OCI-LY7 (cell line): ENCODE data around the gene NCKAP5. TPM values are rescaled to one million over a fixed set of nuclear protein-coding genes. Genes with fewer than 3 reads are reported as not detected.

ENCODE experiments used
- BruUV-seq: library from RNA; stranded (reverse); fragments of 400-500 nt; replicated peaks from 2 replicates; lab custom pipeline; 2021; lab: Mats Ljungman, UMichigan
- CTCF ChIA-PET: fragments of 300-600 bp; sonication (Branson Sonifier 250); formaldehyde crosslinking; loops from one replicate; lab custom pipeline; 2022; ENCODE audit warnings: antibody characterized with exemption; ENCODE audit not compliant: unreplicated experiment; lab: Charles Lee
- POLR2A ChIA-PET: fragments of 300-600 bp; sonication (Branson Sonifier 250); formaldehyde crosslinking; loops from one replicate; lab custom pipeline; 2022; ENCODE audit warnings: antibody characterized with exemption; lab: Charles Lee
- DNase-seq: peaks from one replicate; pipeline ENCODE4 v3.0.0-alpha.2; 2015; ENCODE audit warnings: low spot score
- H2AFZ ChIP-seq: fragments of 200-600 bp; sonication (generic), shearing (Covaris generic); 2 replicates; pipeline ENCODE4 v1.6.1; 2014; ENCODE audit warnings: mild to moderate bottlenecking, antibody characterized with exemption, low read length, moderate library complexity
- H3K27ac ChIP-seq: fragments of 200-600 bp; sonication (generic); 2 replicates; pipeline ENCODE4 v1.5.1; 2014; ENCODE audit warnings: mixed run types, low read depth, mild to moderate bottlenecking, moderate library complexity, low read length, inconsistent platforms; ENCODE audit not compliant: poor library complexity, severe bottlenecking
- H3K36me3 ChIP-seq: fragments of 200-600 bp; sonication (generic); 2 replicates; pipeline ENCODE4 v1.6.1; 2014; ENCODE audit warnings: mild to moderate bottlenecking, antibody characterized with exemption, low read length, moderate library complexity, mixed read lengths; ENCODE audit not compliant: insufficient read depth
- H3K4me1 ChIP-seq: fragments of 200-600 bp; sonication (generic); 2 replicates; pipeline ENCODE4 v1.5.1; 2014; ENCODE audit warnings: mild to moderate bottlenecking, low read length; ENCODE audit not compliant: insufficient read depth, poor library complexity, severe bottlenecking
- H3K4me2 ChIP-seq: fragments of 200-600 bp; sonication (generic); 2 replicates; pipeline ENCODE4 v1.6.1; 2014; ENCODE audit warnings: mild to moderate bottlenecking, low read length
- H3K4me3 ChIP-seq: fragments of 200-600 bp; sonication (generic); 2 replicates; pipeline ENCODE4 v1.5.1; 2014; ENCODE audit warnings: mild to moderate bottlenecking, low read depth, low read length; ENCODE audit not compliant: poor library complexity, severe bottlenecking
- H3K79me2 ChIP-seq: fragments of 200-600 bp; sonication (generic); 2 replicates; pipeline ENCODE4 v1.6.1; 2016; ENCODE audit warnings: low read depth, mild to moderate bottlenecking, low read length, moderate library complexity, mixed read lengths; ENCODE audit not compliant: insufficient read depth
- H3K9me2 ChIP-seq: fragments of 200-600 bp; sonication (generic); 2 replicates; pipeline ENCODE4 v1.6.1; 2016; ENCODE audit warnings: mild to moderate bottlenecking, low read length, mixed read lengths; ENCODE audit not compliant: insufficient read depth
- H3K9me3 ChIP-seq: fragments of 200-600 bp; sonication (generic); 2 replicates; pipeline ENCODE4 v1.6.1; 2014; ENCODE audit warnings: mild to moderate bottlenecking, mixed run types, low read length, mixed read lengths
- H4K20me1 ChIP-seq: fragments of 200-600 bp; sonication (generic); 2 replicates; pipeline ENCODE4 v1.6.1; 2014; ENCODE audit warnings: mild to moderate bottlenecking, antibody characterized with exemption, low read length, moderate library complexity, mixed read lengths; ENCODE audit not compliant: insufficient read depth
- EZH2phosphoT487 ChIP-seq: fragments of 200-600 bp; sonication (generic); IDR thresholded peaks from 2 replicates; pipeline ENCODE4 v1.6.1; 2018; ENCODE audit warnings: low read depth, borderline replicate concordance, mild to moderate bottlenecking, mixed run types, antibody characterized with exemption, low read length, moderate library complexity, mixed read lengths
- intact Hi-C: fragments of 100-400 bp; cut with micrococcal nuclease; formaldehyde crosslinking; loops from one replicate; pipeline ENCODE4 v1.10.0; 2022; ENCODE audit not compliant: unreplicated experiment
- total RNA-seq, 2 experiments: library from RNA; depleted of rRNA in 1 of 2; stranded (reverse); fragments of >200 nt in 1 of 2; shearing (Covaris generic) in 1 of 2; gene quantifications; 2 replicates each; pipeline ENCODE4 v1.2.3, GENCODE V29; 2014 to 2022
- TF ChIP-seq, protein P1 (sequence below): fragments of 200-600 bp; sonication (generic); conservative IDR thresholded peaks from 2 replicates; pipeline ENCODE4 v1.5.1; 2014; ENCODE audit warnings: mild to moderate bottlenecking, antibody characterized with exemption, low read length, moderate library complexity, mixed read lengths

The NCKAP5 gene
- total RNA-seq, 2 experiments from 2014 or later: not detected

DNA sequence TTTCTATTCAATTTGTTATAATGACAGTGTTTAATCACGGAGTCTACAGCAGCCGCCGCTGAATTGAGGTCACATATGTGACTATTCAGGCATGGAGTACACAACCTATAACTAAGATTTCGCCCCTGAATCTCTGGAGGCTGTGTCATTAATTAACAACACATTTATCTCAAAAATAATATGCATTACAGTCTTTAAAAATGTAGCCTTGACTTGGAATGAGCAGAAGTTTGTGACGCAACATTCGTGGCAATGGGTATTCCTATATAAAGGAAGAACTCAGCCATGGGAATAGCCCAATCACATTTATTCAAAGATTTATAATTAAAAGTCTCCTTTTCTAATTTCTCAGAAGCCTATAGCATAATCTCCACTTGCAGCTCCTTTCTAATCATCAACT, 837.7 kb downstream of the NCKAP5 start:
- TF ChIP-seq, protein P1, sequence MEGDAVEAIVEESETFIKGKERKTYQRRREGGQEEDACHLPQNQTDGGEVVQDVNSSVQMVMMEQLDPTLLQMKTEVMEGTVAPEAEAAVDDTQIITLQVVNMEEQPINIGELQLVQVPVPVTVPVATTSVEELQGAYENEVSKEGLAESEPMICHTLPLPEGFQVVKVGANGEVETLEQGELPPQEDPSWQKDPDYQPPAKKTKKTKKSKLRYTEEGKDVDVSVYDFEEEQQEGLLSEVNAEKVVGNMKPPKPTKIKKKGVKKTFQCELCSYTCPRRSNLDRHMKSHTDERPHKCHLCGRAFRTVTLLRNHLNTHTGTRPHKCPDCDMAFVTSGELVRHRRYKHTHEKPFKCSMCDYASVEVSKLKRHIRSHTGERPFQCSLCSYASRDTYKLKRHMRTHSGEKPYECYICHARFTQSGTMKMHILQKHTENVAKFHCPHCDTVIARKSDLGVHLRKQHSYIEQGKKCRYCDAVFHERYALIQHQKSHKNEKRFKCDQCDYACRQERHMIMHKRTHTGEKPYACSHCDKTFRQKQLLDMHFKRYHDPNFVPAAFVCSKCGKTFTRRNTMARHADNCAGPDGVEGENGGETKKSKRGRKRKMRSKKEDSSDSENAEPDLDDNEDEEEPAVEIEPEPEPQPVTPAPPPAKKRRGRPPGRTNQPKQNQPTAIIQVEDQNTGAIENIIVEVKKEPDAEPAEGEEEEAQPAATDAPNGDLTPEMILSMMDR: no peak
- no peak for TF ChIP-seq EZH2phosphoT487
- no TSS peak for BruUV-seq

DNA sequence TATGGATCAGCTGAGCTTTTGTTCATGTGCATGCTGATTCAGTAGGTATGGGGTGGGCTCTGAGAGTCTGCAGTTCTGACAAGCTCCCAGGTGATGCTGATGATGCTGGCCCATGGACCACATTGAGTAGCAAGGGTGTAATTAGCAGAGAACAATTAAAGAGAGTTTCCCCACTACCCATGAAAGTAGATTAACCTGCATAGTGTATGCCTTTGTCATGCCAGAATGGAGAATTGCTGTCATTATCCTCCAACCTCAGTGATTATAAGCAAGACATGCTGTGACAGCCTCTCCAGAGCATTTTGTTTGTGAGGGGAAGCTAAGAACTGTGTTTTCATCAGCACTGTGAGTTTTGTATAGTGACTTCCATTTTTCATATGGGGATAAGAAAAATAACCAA, 838.7 kb downstream of the NCKAP5 start:
- POLR2A ChIA-PET: no interaction called here
- BruUV-seq: no TSS peak
- TF ChIP-seq, protein P1: no peak
- TF ChIP-seq EZH2phosphoT487: no peak

More for the DNA sequence above, 837.7 kb downstream of the NCKAP5 start:
- H3K27ac ChIP-seq: no peak overlapping the region
- ChIA-PET CTCF (no interaction called here), POLR2A (no interaction called here)
- no peaks in the 10 kb centered on the region for H3K9me3 ChIP-seq
- no peaks in the 10 kb centered on the region for H3K36me3 ChIP-seq
- intact Hi-C loops: no loop called here
- no peaks in the 10 kb centered on the region for H3K9me2 ChIP-seq
- no peaks in the 10 kb centered on the region for H3K4me1 ChIP-seq
- no peak overlapping the region for H3K4me2 ChIP-seq
- no peak overlapping the region for H3K4me3 ChIP-seq
- no peaks in the 10 kb centered on the region for H4K20me1 ChIP-seq
- no peaks in the 10 kb centered on the region for H3K79me2 ChIP-seq
- no peak overlapping the region for H2AFZ ChIP-seq
- no peak for DNase-seq

DNA sequence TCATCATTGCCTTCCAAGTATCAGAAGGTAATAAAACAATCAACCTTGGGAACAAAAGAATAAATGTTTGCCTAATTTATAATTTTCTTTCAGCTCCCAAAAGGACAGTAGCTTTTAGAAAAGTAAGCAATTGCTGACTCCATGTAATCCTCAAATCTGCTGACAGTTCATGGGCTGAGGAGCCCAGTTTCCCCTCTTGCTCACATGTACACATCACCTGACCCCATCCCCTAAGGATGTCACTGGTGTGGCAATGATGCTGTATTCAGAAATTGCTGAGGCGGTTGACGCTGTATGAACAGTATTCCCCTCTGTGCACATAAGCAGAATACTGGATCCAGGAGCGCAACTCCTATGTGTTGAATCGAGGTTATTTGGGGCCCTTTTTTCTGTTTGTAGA, 842.1 kb downstream of the NCKAP5 start:
- no peaks in the 10 kb centered on the region for H3K79me2 ChIP-seq
- no peak overlapping the region for H2AFZ ChIP-seq
- TF ChIP-seq EZH2phosphoT487: no peak
- TF ChIP-seq, protein P1: no peak
- POLR2A ChIA-PET: no interaction called here
- no peak overlapping the region for H3K27ac ChIP-seq
- H3K9me3 ChIP-seq: no peaks in the 10 kb centered on the region
- no peaks in the 10 kb centered on the region for H3K4me1 ChIP-seq
- no peaks in the 10 kb centered on the region for H3K9me2 ChIP-seq
- BruUV-seq: no TSS peak
- H3K36me3 ChIP-seq: no peaks in the 10 kb centered on the region
- H3K4me2 ChIP-seq: no peak overlapping the region
- H3K4me3 ChIP-seq: no peak overlapping the region
- no peak for DNase-seq
- H4K20me1 ChIP-seq: no peaks in the 10 kb centered on the region
- intact Hi-C loops: no loop called here
- CTCF ChIA-PET: no interaction called here

More for the DNA sequence above, 838.7 kb downstream of the NCKAP5 start:
- H2AFZ ChIP-seq: no peak overlapping the region
- H3K9me2 ChIP-seq: no peaks in the 10 kb centered on the region
- CTCF ChIA-PET: no interaction called here
- no peaks in the 10 kb centered on the region for H3K79me2 ChIP-seq
- no peak overlapping the region for H3K4me2 ChIP-seq
- H3K9me3 ChIP-seq: no peaks in the 10 kb centered on the region
- DNase-seq: no peak
- no peak overlapping the region for H3K27ac ChIP-seq
- H3K4me1 ChIP-seq: no peaks in the 10 kb centered on the region
- no peak overlapping the region for H3K4me3 ChIP-seq
- no peaks in the 10 kb centered on the region for H4K20me1 ChIP-seq
- no peaks in the 10 kb centered on the region for H3K36me3 ChIP-seq
- intact Hi-C loops: no loop called here
